SJCRH30 (cell line): ENCODE measurements around the gene PTBP3. TPM values are rescaled to one million over a fixed set of nuclear protein-coding genes. Genes with fewer than 3 reads are reported as not detected.

Experiments used
- DNase-seq, 2 experiments: peaks; one replicate each; pipeline ENCODE4 v3.0.0-alpha.2; 2015 to 2020
- H3K27ac ChIP-seq: fragments of 250-450 bp; sonication (Bioruptor Pico); 2 replicates; pipeline ENCODE4 v1.5.1; 2020; ENCODE audit warnings: mild to moderate bottlenecking, moderate library complexity
- H3K27me3 ChIP-seq: fragments of 250-450 bp; sonication (Bioruptor Pico); 2 replicates; pipeline ENCODE4 v1.5.1; 2020; ENCODE audit warnings: mild to moderate bottlenecking, moderate library complexity
- H3K36me3 ChIP-seq: fragments of 250-450 bp; sonication (Bioruptor Pico); 2 replicates; pipeline ENCODE4 v1.5.1; 2020; ENCODE audit warnings: mild to moderate bottlenecking, moderate library complexity
- H3K4me1 ChIP-seq: fragments of 250-450 bp; sonication (Bioruptor Pico); 2 replicates; pipeline ENCODE4 v1.5.1; 2020; ENCODE audit warnings: mild to moderate bottlenecking, moderate library complexity
- H3K4me3 ChIP-seq: fragments of 250-450 bp; sonication (Bioruptor Pico); 2 replicates; pipeline ENCODE4 v1.5.1; 2020; ENCODE audit warnings: mild to moderate bottlenecking, moderate library complexity
- H3K9me3 ChIP-seq: fragments of 250-450 bp; sonication (Bioruptor Pico); replicated peaks from 2 replicates; pipeline ENCODE4 v1.5.1; 2020; ENCODE audit warnings: mild to moderate bottlenecking, moderate library complexity
- total RNA-seq: library from RNA; depleted of rRNA; stranded (reverse); fragments of >200 nt; shearing (Covaris generic); gene quantifications from 2 replicates; pipeline ENCODE4 v1.2.3, GENCODE V29; 2014; rRNA removed

The PTBP3 gene
- total RNA-seq, 1 experiment from 2014 or later, result 73.0 TPM

DNA sequence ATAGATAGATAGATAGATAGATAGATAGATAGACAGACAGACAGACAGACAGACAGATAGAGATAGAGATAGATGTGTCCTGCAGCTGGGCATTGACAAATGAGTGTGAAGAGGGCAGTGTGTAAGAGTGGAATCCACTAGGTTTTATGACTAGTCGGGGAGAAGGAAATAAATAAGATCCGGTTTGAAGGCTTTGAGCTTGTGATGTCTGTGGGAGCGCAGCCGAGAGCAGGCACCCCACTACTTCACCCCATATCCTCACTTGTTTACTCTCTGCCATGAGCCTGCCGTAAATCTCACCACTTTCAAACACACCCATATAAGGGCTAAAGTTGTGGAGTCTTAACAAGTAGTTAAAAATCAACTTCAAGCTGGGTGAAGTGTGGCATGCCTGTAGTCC lies 156.9 kb downstream of the PTBP3 start:
- Histone ChIP-seq H3K9me3 (no peaks in the 10 kb centered on the region), H3K36me3 (no peaks in the 10 kb centered on the region), H3K4me1 (peaks cover 19% of the 10 kb centered on the region), H3K4me3 (no peak overlapping the region), H3K27ac (no peak overlapping the region), H3K27me3 (no peaks in the 10 kb centered on the region)
- DNase-seq, result no peak

DNA sequence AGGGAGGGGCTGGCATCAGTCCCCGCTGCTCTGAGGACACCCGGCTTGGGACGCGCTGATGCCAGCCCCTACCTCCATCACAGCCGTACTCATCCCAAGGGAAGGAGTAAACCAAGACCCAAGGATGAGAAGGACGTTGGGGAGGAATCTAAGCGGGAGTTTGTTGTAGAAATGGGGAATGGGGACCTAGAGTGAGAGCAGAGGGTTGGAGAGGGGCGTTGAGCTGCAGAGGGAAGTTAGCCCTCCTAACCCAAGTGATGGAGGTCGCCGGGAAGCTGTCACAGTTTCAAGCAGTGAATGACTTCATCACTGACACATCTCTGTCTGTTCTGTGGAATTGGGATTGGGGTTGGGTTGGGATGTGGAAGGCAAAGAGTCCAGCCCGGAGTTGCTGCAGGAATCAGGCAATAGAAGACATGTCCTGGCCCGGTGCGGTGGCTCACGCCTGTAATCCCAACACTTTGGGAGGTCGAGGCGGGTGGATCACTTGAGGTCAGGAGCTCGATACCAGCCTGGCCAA lies 157.6 kb downstream of the PTBP3 start:
- H3K4me3 ChIP-seq, result peak overlapping the region; percentile 74
- no peaks in the 10 kb centered on the region for H3K36me3 ChIP-seq
- H3K9me3 ChIP-seq, result no peaks in the 10 kb centered on the region
- no peak for DNase-seq
- H3K27ac ChIP-seq, result no peak overlapping the region; the same call in 1 of the 2 replicates
- no peaks in the 10 kb centered on the region for H3K27me3 ChIP-seq
- peaks cover 14% of the 10 kb centered on the region for H3K4me1 ChIP-seq

DNA sequence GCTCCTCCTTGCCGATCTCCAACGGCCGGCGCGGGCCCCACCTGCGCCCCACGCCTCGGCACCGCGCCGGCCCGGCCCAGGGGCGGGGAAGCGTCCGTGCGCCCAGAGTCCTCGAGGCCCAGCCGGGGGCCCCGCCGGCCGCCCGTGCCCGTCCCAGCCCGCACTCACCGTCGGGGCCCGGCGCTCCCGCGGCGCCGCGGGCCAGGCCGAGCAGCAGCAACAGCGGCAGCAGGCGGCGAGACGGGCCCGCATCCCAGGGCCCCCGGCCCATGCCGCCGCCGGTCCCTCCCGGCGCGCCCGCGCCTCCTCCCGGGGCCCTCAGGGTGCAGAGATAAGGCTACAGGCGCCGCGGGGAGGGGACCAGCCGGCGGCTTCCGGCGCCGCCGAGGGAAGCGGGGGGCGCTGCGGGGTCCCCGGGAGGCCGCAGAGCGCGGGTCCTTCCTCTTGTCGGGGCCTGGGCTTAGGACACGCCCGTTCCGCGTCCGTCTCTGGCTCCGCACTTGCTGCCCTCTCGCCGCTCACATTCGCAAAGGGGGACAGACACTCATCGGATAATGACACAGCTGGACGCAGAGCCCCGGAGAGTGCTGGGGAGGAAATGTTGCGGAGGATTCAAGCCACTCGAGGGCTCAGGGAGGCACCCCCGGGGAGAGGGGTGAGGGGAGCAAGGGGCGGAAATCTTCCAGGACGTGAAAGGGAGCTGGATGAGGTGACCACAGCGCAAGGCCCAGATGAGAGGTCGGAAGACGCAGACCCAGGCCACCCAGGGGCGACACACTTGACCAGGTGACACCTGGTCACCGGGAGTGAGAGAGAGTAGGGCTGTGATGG lies 158.2 kb downstream of the PTBP3 start, which contains the start of gene SUSD1:
Gene SUSD1 (minus strand): TSS at position 333 of the 831 bp plus-strand sequence. CDS start 62 bp downstream, at position 271.
- Histone ChIP-seq H3K36me3 (no peaks in the 10 kb centered on the region), H3K27me3 (no peaks in the 10 kb centered on the region), H3K4me3 (peak within 1 kb of the TSS; percentile 74), H3K9me3 (no peaks in the 10 kb centered on the region), H3K27ac (peak within 1 kb of the TSS; percentile 57), H3K4me1 (peaks cover 8% of the 10 kb centered on the region)
- DNase-seq, result peak; percentile 52 to 58

DNA sequence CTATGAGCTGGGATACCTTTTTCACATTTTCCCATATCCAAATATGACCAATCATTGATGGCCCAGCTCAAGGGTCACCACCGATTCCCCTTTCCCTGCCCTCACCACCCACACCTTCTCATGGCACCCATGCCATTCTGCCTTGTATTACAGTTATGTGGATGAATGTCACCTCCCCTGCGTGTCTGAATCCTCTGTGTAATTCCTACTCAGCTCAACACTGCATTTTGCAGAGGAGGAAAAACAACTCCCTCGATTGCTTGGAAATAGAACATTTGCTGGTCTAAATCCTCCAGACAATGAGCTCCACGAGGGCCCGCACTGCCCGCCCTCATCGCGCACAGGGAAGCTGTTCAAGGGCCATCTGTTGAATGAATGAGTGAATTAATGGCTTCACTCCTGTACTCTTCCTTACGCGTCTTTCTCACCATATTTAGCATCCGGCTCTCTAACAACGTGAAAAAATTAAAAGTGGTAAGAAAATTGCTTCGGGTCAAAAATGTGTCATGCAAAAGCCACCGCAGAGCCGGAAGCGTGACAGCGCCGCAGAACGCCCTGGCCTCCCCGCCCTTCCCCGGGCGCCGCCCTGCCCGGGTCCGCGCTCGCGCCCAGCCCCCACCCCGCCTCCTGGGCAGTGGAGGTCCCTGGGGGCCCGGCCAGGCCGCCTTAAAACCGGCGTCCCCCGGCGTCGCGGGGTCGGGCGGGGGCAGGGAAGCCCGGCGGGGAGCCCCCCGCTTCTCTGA lies 159.0 kb downstream of the PTBP3 start:
- DNase-seq, result peak; percentile 65 to 67

DNA sequence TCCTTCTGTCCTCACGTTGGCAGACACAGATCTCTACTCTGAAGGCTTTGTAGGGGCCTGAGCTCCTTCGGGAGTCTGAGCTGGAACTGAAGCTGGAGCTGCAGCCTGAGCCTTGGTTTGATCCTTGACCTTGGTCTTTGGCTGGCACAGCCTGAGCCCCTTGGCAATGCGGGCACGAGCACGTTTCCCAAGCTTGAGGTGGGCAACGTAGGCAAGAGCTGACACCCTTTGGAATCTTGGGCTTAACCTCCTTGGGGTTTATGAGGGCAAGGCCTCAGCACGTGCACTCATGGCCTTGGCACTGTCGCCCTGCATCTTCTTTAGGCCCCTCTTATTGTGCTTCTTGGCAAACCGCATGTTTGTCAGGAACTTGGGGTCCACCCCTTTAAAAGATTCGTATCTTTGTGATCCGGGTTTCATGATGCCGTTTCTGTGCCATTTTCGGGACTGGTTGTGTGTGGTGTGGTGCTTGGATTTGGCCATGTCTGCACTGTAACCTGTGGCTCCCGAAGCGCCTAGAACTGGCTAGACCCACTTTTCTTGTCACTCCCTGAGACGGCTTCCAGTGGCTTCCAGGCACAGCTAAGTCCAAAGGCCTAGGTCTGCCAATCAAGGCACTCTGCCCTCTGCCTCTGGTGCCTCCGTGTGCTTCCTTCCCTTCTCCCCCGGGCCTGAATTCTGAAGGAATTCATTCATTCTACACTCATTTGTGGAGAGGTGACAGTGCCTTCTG lies 159.8 kb downstream of the PTBP3 start:
- Histone ChIP-seq H3K4me3 (peak overlapping the region; percentile 74), H3K27ac (peak overlapping the region; percentile 57; the same call in 1 of the 2 replicates), H3K4me1 (no peaks in the 10 kb centered on the region), H3K36me3 (no peaks in the 10 kb centered on the region), H3K9me3 (no peaks in the 10 kb centered on the region), H3K27me3 (no peaks in the 10 kb centered on the region)
- no peak for DNase-seq

More for the DNA sequence above, 159.0 kb downstream of the PTBP3 start:
- peak overlapping the region; percentile 74 for H3K4me3 ChIP-seq
- H3K27me3 ChIP-seq, result no peaks in the 10 kb centered on the region
- no peaks in the 10 kb centered on the region; the same call in 1 of the 2 replicates for H3K4me1 ChIP-seq
- H3K27ac ChIP-seq, result peak overlapping the region; percentile 57
- H3K36me3 ChIP-seq, result no peaks in the 10 kb centered on the region
- no peaks in the 10 kb centered on the region for H3K9me3 ChIP-seq

DNA sequence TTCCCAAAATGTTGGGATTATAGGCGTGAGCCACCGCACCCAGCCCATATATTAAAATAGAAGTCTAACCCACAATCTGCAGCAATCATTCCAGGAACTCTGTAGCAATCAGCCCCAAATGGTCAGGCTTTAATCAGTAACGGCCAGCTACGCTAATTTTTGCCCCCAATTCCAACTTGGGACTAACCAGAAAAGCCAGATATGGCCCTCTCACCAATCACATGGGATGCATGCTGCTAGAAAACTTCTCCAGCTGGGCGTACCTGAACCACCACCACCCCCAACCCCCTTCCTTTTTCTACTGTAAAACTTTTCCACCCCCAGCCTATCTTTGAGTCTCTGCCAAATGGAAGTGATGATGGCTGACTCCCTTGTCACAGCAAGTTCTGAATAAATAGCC lies 162.5 kb downstream of the PTBP3 start:
- H3K36me3 ChIP-seq, result no peaks in the 10 kb centered on the region
- no peaks in the 10 kb centered on the region for H3K27me3 ChIP-seq
- DNase-seq, result no peak
- no peak overlapping the region for H3K27ac ChIP-seq
- H3K4me1 ChIP-seq, result peaks cover 7% of the 10 kb centered on the region
- H3K4me3 ChIP-seq, result no peak overlapping the region
- H3K9me3 ChIP-seq, result no peaks in the 10 kb centered on the region

DNA sequence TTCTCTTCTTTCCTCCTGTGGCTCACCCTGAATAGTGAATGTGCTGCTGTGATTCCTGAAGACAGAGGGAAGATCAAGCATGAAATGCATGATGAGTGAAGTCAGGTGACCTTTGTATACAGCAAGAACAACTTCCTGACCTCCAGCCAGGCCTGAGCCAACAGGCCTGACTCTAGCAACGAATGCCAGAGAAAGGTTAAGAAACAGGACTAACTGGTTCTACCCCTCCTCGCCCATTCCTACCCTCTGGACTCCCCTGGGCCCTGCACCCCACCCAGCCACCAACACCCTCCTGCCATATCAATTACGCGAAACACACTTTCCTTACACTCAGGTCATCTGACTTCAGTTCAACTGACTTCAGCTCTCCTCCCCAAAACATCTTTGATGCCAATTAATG lies 163.2 kb downstream of the PTBP3 start:
- no peaks in the 10 kb centered on the region for H3K36me3 ChIP-seq
- H3K4me3 ChIP-seq, result no peak overlapping the region
- H3K4me1 ChIP-seq, result peaks cover 8% of the 10 kb centered on the region
- H3K27me3 ChIP-seq, result no peaks in the 10 kb centered on the region
- DNase-seq, result no peak
- H3K9me3 ChIP-seq, result no peaks in the 10 kb centered on the region
- H3K27ac ChIP-seq, result no peak overlapping the region

DNA sequence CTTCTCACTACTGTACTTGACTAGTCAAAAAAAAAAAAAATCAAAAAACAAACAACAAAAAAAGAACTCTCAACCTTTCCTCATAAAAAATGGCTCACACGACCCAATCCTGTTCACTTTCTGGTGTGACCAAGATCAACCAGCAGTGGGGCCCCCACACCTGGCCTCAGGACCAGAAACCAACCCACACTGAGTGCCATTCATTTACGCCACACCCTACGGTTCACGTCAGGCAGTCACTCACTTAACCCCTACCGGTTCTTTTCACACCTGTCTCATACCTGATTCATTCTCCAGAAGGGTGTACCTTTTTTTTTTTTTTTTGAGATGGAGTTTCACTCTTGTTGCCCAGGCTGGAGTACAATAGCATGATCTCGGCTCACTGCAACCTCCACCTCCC lies 164.1 kb downstream of the PTBP3 start:
- Histone ChIP-seq H3K9me3 (no peaks in the 10 kb centered on the region), H3K27ac (no peak overlapping the region), H3K4me3 (no peak overlapping the region), H3K36me3 (no peaks in the 10 kb centered on the region), H3K4me1 (peaks cover 8% of the 10 kb centered on the region), H3K27me3 (no peaks in the 10 kb centered on the region)
- DNase-seq, result no peak

DNA sequence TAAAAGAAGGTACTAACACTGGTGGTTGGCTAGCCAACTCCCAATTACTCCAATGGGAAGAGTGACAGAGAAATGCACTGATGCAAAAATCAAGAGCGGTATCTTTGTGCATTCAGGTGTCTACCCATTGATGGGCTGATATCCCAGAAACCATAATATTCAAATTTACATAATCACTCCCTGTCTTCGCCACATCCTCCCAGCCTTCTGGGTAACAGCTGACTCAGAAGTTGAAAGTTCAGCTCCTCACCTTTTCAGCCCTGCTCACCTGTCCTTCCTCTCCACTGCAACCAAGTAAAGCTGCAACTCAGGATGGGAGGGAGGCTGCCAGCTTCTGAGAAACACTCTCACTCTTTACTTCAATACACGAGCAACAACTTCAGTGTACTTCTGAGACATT lies 165.2 kb downstream of the PTBP3 start:
- Histone ChIP-seq H3K27ac (no peak overlapping the region), H3K36me3 (no peaks in the 10 kb centered on the region), H3K27me3 (no peaks in the 10 kb centered on the region), H3K4me1 (peaks cover 8% of the 10 kb centered on the region), H3K4me3 (no peak overlapping the region), H3K9me3 (no peaks in the 10 kb centered on the region)
- no peak for DNase-seq

Other genes with a start within 250 kb of the PTBP3 start
- 17.9 and 19.5 TPM in 2 replicates for gene SUSD1, start 158.3 kb downstream of the PTBP3 start, total RNA-seq
- gene HSDL2, start 46.5 kb upstream of the PTBP3 start, total RNA-seq, result 39.0 and 41.4 TPM in 2 replicates
- 16.2 and 17.6 TPM in 2 replicates for gene KIAA1958, start 153.2 kb upstream of the PTBP3 start, total RNA-seq